K562 (cell line): ENCODE measurements around the gene EPHA7. TPM values are rescaled to one million over a fixed set of nuclear protein-coding genes. Genes with fewer than 3 reads are reported as not detected.

Experiments
- ATAC-seq: fragments of 200-7000 bp; cut with Tn5 transposase; 3 replicates; pipeline ENCODE4 v1.9.1; 2020; ENCODE audit warnings: moderate library complexity
- BruUV-seq: library from RNA; stranded (reverse); fragments of 400-500 nt; replicated peaks from 2 replicates; lab custom pipeline; 2021; lab: Mats Ljungman, UMichigan
- CTCF ChIA-PET: fragments of 300-600 bp; formaldehyde crosslinking; extraction: SDS; loops from one replicate; lab custom pipeline; 2021; ENCODE audit warnings: low intra/inter-chr PET ratio; lab: Yijun Ruan, JAX
- POLR2A ChIA-PET: fragments of 300-600, 350-650 bp; sonication (Branson Sonifier 250); formaldehyde crosslinking; extraction: SDS; loops from one replicate; lab custom pipeline; 2021; ENCODE audit warnings: antibody characterized with exemption, inconsistent platforms; lab: Yijun Ruan, JAX
- DNase-seq, 4 experiments: peaks; one replicate each; pipeline versions ENCODE4 v3.0.0 to v3.0.0-alpha.2; 2011 to 2018; ENCODE audit warnings: low spot score in 3 of 4, mixed read lengths in 3 of 4; ENCODE audit errors: extremely low read depth in 1 of 4
- FAIRE-seq: peaks from 2 replicates; lab custom pipeline; 2011; peaks lifted over from hg19 to GRCh38; lab: Jason Lieb, UNC
- H2AFZ ChIP-seq: 2 replicates; pipeline ENCODE4 v1.6.0; 2011; ENCODE audit warnings: low read depth, low read length, control low read depth, inconsistent platforms
- H3K27ac ChIP-seq: fragments of 200-600 bp; 3 replicates; pipeline ENCODE4 v1.8.0; 2011; ENCODE audit warnings: low read depth, mild to moderate bottlenecking, control low read depth, inconsistent platforms, low read length, moderate library complexity, mixed read lengths; ENCODE audit errors: extremely low read depth
- H3K27me3 ChIP-seq, 2 experiments: fragments of 300-600 bp in 1 of 2; 2 replicates in 1 of 2; 3 replicates in 1 of 2; pipeline versions ENCODE4 v1.6.0 to v1.8.0; 2011; ENCODE audit warnings: inconsistent platforms in 2 of 2, low read length in 2 of 2, mild to moderate bottlenecking in 1 of 2, mixed read lengths in 1 of 2, moderate library complexity in 1 of 2; ENCODE audit not compliant: control insufficient read depth in 2 of 2, insufficient read depth in 2 of 2
- H3K36me3 ChIP-seq: fragments of 300-600 bp; 3 replicates; pipeline ENCODE4 v1.8.0; 2011; ENCODE audit warnings: mild to moderate bottlenecking, low read length, inconsistent platforms; ENCODE audit not compliant: control insufficient read depth, insufficient read depth
- H3K4me1 ChIP-seq, 2 experiments: fragments of 200-600 bp in 1 of 2; replicated peaks in 1 of 2; 2 replicates in 1 of 2; 3 replicates in 1 of 2; pipeline versions ENCODE4 v1.5.1 to v1.8.0; 2011; ENCODE audit warnings: inconsistent platforms in 2 of 2, low read length in 2 of 2, mild to moderate bottlenecking in 1 of 2, mixed read lengths in 1 of 2, moderate library complexity in 1 of 2; ENCODE audit not compliant: control insufficient read depth in 2 of 2, insufficient read depth in 2 of 2
- H3K4me2 ChIP-seq: 2 replicates; pipeline ENCODE4 v1.6.1; 2011; ENCODE audit warnings: low read length, control low read depth, inconsistent platforms, mixed read lengths; ENCODE audit not compliant: insufficient read depth
- H3K4me3 ChIP-seq: fragments of 200-600 bp; sonication (generic), shearing (Covaris generic); 2 replicates; pipeline ENCODE4 v1.5.1; 2016; ENCODE audit warnings: control low read depth, inconsistent platforms
- H3K79me2 ChIP-seq: fragments of 200-600 bp; 3 replicates; pipeline ENCODE4 v1.8.0; 2011; ENCODE audit warnings: low read length, inconsistent platforms; ENCODE audit not compliant: control insufficient read depth, insufficient read depth
- H3K9ac ChIP-seq, 2 experiments: 2 replicates each; pipeline versions ENCODE4 v1.6.0 to v1.6.1; 2011; ENCODE audit warnings: low read depth in 2 of 2, low read length in 2 of 2, control low read depth in 1 of 2, inconsistent platforms in 1 of 2, mild to moderate bottlenecking in 1 of 2, mixed read lengths in 1 of 2; ENCODE audit not compliant: insufficient read depth in 1 of 2
- H3K9me1 ChIP-seq: one replicate; pipeline ENCODE4 v1.6.0; 2011; ENCODE audit warnings: inconsistent platforms, mild to moderate bottlenecking, low read length, moderate library complexity; ENCODE audit not compliant: control insufficient read depth, insufficient read depth
- H3K9me3 ChIP-seq: replicated peaks from 2 replicates; pipeline ENCODE4 v1.5.1; 2011; ENCODE audit warnings: low read depth, low read length, inconsistent platforms; ENCODE audit not compliant: control insufficient read depth, insufficient read depth
- H4K20me1 ChIP-seq: replicated peaks from 2 replicates; pipeline ENCODE4 v1.6.1; 2011; ENCODE audit warnings: low read length, inconsistent platforms, mixed read lengths; ENCODE audit not compliant: control insufficient read depth, insufficient read depth
- BMI1 ChIP-seq: fragments of 150-350 bp; IDR thresholded peaks from 2 replicates; pipeline ENCODE4 v1.6.1; 2014; ENCODE audit warnings: low read length
- FOS ChIP-seq: IDR thresholded peaks from 3 replicates; pipeline ENCODE4 v1.6.1; 2011; ENCODE audit not compliant: insufficient read length; ENCODE audit errors: extremely low read depth
- HEY1 ChIP-seq: fragments of 250-450 bp; sonication (Bioruptor Pico); IDR thresholded peaks from 2 replicates; pipeline ENCODE4 v1.5.0; 2020; ENCODE audit warnings: mild to moderate bottlenecking, moderate library complexity, borderline replicate concordance
- MIER1 ChIP-seq: fragments of 450-650 bp; IDR thresholded peaks from 2 replicates; pipeline ENCODE4 v1.6.1; 2016; ENCODE audit warnings: antibody characterized with exemption, mild to moderate bottlenecking, low read depth
- MYBL2 ChIP-seq, 2 experiments: fragments of 450-650 bp in 1 of 2; sonication (generic) in 1 of 2; formaldehyde crosslinking in 1 of 2; IDR thresholded peaks; 2 replicates each; pipeline versions ENCODE4 v1.6.1 to v1.8.1; 2017 to 2022; ENCODE audit warnings: borderline replicate concordance in 1 of 2, inconsistent platforms in 1 of 2, low read depth in 1 of 2, mild to moderate bottlenecking in 1 of 2, missing genetic modification reagents in 1 of 2, moderate library complexity in 1 of 2
- NONO ChIP-seq, 2 experiments: fragments of 200-400 bp in 1 of 2; fragments of 450-650 bp in 1 of 2; formaldehyde crosslinking in 1 of 2; IDR thresholded peaks; 2 replicates each; pipeline ENCODE4 v1.6.1; 2017; ENCODE audit warnings: low read depth in 2 of 2, mild to moderate bottlenecking in 2 of 2, moderate library complexity in 2 of 2, low read length in 1 of 2
- ZNF274 ChIP-seq: IDR thresholded peaks from 2 replicates; pipeline ENCODE4 v1.6.1; 2011; ENCODE audit warnings: low read depth, mild to moderate bottlenecking, low read length, moderate library complexity, borderline replicate concordance
- ZNF324 ChIP-seq: fragments of 250-450 bp; sonication (Bioruptor Pico); IDR thresholded peaks from 2 replicates; pipeline ENCODE4 v1.4.0; 2020; ENCODE audit warnings: mild to moderate bottlenecking
- ZNF77 ChIP-seq: fragments of 250-450 bp; sonication (Bioruptor Pico); IDR thresholded peaks from 2 replicates; pipeline ENCODE4 v1.5.0; 2020
- WGBS: fragments of 100-300 bp; shearing (Covaris generic); methylation state at CpG from one replicate; pipeline ENCODE4 v1.1.6; 2016; ENCODE audit warnings: low coverage, mixed read lengths; ENCODE audit not compliant: insufficient coverage; ENCODE audit errors: missing lambda C conversion rate; 5-methylcytosine and 5-hydroxymethylcytosine counted together
- in situ Hi-C: fragments of 300-500 bp; cut with MboI; formaldehyde crosslinking; loops from 4 replicates; pipeline ENCODE4 v1.15.0; 2018; ENCODE audit warnings: inconsistent platforms, mixed read lengths
- intact Hi-C: fragments of 100-400 bp; cut with micrococcal nuclease; formaldehyde crosslinking; loops from 2 replicates; pipeline ENCODE4 v1.14.2; 2022
- polyA plus RNA-seq, 8 experiments: library from polyadenylated mRNA; depleted of rRNA in 4 of 8; stranded (reverse) in 5 of 8; unstranded in 3 of 8; fragments of >200 nt; fragmentation: Nextera tagmentation in 2 of 8; fragmentation: Illumina TruSeq in 1 of 8; extraction: Ambion mirVana in 2 of 8; extraction: Trizol in 1 of 8; gene quantifications; 2 replicates each; pipeline versions ENCODE4 v1.2.1 to v1.2.3, GENCODE V29; 2011 to 2014; ENCODE audit warnings: inconsistent platforms in 1 of 8, missing spikeins in 1 of 8
- total RNA-seq, 7 experiments: library from RNA; depleted of rRNA in 6 of 7; stranded (reverse); fragments of >200 nt in 6 of 7; fragmentation: Illumina TruSeq in 2 of 7; extraction: Trizol in 2 of 7; gene quantifications; 2 replicates each; pipeline versions ENCODE4 v1.2.1 to v1.2.3, GENCODE V29; 2011 to 2021; ENCODE audit warnings: low replicate concordance in 1 of 7
- TF ChIP-seq, protein P1 (sequence below): fragments of 450-650 bp; formaldehyde crosslinking; IDR thresholded peaks from 2 replicates; pipeline ENCODE4 v1.4.0; 2022; ENCODE audit warnings: missing genetic modification characterization
- TF ChIP-seq, protein P2 (sequence below): fragments of 450-650 bp; formaldehyde crosslinking; IDR thresholded peaks from 2 replicates; pipeline ENCODE4 v1.4.0; 2022; ENCODE audit warnings: mild to moderate bottlenecking, moderate library complexity
- TF ChIP-seq, protein P3 (sequence below): fragments of 250-450 bp; sonication (Bioruptor Pico); IDR thresholded peaks from 2 replicates; pipeline ENCODE4 v1.9.0; 2021; ENCODE audit warnings: mild to moderate bottlenecking, inconsistent platforms
- TF ChIP-seq, protein P4 (sequence below): fragments of 200-400 bp; formaldehyde crosslinking; IDR thresholded peaks from 2 replicates; pipeline ENCODE4 v1.6.1; 2017; ENCODE audit warnings: mild to moderate bottlenecking, low read depth, low read length, moderate library complexity
- TF ChIP-seq, protein P5 (sequence below): sonication (generic); formaldehyde crosslinking; IDR thresholded peaks from 2 replicates; pipeline ENCODE4 v1.4.0; 2020; ENCODE audit warnings: mild to moderate bottlenecking, missing genetic modification reagents

The EPHA7 gene
- total and polyA plus RNA-seq, 9 of the 15 experiments (the other 6 are each of a cell fraction or from before 2014, with no cell fraction given) = not detected

DNA sequence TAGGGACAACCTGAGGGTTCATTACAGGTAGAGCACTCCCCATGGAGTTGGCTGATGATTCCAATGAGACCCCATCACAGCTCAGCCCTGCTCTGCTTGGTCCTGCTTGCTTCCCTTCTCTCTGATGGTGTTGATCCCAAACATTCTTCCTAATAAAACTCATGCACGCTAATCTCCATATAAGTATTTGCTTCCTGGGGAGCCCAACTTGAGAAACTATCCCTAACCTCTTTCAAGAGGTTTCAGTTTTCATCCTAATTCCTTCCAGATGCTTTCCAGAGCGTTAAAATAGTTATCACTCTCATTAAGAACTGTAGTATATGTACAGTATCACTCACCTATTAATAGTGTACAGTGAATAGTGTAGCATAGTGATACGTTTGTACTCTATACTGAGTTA lies 68.1 kb downstream of the EPHA7 start:
- BruUV-seq = no TSS peak
- POLR2A ChIA-PET = no interaction called here
- CTCF ChIA-PET = no interaction called here
- Histone ChIP-seq H2AFZ (no peak overlapping the region), H3K4me2 (no peak overlapping the region)
- TF ChIP-seq HEY1 (CRISPR knock-in tag) = no peak
- no peak for TF ChIP-seq MIER1
- TF ChIP-seq, protein P1, sequence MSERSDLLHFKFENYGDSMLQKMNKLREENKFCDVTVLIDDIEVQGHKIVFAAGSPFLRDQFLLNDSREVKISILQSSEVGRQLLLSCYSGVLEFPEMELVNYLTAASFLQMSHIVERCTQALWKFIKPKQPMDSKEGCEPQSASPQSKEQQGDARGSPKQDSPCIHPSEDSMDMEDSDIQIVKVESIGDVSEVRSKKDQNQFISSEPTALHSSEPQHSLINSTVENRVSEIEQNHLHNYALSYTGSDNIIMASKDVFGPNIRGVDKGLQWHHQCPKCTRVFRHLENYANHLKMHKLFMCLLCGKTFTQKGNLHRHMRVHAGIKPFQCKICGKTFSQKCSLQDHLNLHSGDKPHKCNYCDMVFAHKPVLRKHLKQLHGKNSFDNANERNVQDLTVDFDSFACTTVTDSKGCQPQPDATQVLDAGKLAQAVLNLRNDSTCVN (CRISPR knock-in tag) = no peak
- TF ChIP-seq, protein P2, sequence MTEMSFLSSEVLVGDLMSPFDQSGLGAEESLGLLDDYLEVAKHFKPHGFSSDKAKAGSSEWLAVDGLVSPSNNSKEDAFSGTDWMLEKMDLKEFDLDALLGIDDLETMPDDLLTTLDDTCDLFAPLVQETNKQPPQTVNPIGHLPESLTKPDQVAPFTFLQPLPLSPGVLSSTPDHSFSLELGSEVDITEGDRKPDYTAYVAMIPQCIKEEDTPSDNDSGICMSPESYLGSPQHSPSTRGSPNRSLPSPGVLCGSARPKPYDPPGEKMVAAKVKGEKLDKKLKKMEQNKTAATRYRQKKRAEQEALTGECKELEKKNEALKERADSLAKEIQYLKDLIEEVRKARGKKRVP (CRISPR knock-in tag) = no peak
- no peak for TF ChIP-seq BMI1
- TF ChIP-seq ZNF274 = no peak
- TF ChIP-seq FOS = no peak
- TF ChIP-seq, protein P3, sequence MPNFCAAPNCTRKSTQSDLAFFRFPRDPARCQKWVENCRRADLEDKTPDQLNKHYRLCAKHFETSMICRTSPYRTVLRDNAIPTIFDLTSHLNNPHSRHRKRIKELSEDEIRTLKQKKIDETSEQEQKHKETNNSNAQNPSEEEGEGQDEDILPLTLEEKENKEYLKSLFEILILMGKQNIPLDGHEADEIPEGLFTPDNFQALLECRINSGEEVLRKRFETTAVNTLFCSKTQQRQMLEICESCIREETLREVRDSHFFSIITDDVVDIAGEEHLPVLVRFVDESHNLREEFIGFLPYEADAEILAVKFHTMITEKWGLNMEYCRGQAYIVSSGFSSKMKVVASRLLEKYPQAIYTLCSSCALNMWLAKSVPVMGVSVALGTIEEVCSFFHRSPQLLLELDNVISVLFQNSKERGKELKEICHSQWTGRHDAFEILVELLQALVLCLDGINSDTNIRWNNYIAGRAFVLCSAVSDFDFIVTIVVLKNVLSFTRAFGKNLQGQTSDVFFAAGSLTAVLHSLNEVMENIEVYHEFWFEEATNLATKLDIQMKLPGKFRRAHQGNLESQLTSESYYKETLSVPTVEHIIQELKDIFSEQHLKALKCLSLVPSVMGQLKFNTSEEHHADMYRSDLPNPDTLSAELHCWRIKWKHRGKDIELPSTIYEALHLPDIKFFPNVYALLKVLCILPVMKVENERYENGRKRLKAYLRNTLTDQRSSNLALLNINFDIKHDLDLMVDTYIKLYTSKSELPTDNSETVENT (CRISPR knock-in tag) = no peak
- no peak for TF ChIP-seq MYBL2 (IDR thresholded peaks at IDR 0.05; ENCODE audit: low read depth)
- no peak for TF ChIP-seq MYBL2 (CRISPR knock-in tag; IDR thresholded peaks at IDR 0.05; ENCODE audit: borderline replicate concordance)
- TF ChIP-seq, protein P4, sequence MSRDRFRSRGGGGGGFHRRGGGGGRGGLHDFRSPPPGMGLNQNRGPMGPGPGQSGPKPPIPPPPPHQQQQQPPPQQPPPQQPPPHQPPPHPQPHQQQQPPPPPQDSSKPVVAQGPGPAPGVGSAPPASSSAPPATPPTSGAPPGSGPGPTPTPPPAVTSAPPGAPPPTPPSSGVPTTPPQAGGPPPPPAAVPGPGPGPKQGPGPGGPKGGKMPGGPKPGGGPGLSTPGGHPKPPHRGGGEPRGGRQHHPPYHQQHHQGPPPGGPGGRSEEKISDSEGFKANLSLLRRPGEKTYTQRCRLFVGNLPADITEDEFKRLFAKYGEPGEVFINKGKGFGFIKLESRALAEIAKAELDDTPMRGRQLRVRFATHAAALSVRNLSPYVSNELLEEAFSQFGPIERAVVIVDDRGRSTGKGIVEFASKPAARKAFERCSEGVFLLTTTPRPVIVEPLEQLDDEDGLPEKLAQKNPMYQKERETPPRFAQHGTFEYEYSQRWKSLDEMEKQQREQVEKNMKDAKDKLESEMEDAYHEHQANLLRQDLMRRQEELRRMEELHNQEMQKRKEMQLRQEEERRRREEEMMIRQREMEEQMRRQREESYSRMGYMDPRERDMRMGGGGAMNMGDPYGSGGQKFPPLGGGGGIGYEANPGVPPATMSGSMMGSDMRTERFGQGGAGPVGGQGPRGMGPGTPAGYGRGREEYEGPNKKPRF = no peak
- no peak for TF ChIP-seq ZNF324 (CRISPR knock-in tag)
- TF ChIP-seq, protein P5, sequence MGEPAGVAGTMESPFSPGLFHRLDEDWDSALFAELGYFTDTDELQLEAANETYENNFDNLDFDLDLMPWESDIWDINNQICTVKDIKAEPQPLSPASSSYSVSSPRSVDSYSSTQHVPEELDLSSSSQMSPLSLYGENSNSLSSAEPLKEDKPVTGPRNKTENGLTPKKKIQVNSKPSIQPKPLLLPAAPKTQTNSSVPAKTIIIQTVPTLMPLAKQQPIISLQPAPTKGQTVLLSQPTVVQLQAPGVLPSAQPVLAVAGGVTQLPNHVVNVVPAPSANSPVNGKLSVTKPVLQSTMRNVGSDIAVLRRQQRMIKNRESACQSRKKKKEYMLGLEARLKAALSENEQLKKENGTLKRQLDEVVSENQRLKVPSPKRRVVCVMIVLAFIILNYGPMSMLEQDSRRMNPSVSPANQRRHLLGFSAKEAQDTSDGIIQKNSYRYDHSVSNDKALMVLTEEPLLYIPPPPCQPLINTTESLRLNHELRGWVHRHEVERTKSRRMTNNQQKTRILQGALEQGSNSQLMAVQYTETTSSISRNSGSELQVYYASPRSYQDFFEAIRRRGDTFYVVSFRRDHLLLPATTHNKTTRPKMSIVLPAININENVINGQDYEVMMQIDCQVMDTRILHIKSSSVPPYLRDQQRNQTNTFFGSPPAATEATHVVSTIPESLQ (CRISPR knock-in tag) = no peak
- TF ChIP-seq NONO (IDR thresholded peaks at IDR 0.05; ENCODE audit: low read depth in 2 of 2, low read length in 1 of 2) = no peak
- no peak for TF ChIP-seq ZNF77
- TF ChIP-seq, all 486 proteins: peak for 0
- no peaks in the 10 kb centered on the region for H3K79me2 ChIP-seq
- intact Hi-C loops (no loop called here), in situ Hi-C loops (no loop called here)
- H3K4me1 ChIP-seq = no peaks in the 10 kb centered on the region
- DNase-seq = no peak
- no peak for FAIRE-seq
- no peaks in the 10 kb centered on the region for H3K9me3 ChIP-seq
- H4K20me1 ChIP-seq = no peaks in the 10 kb centered on the region
- H3K4me3 ChIP-seq = no peak overlapping the region
- no peak for ATAC-seq
- H3K9me1 ChIP-seq = no peaks in the 10 kb centered on the region
- WGBS = 2% methylated on average over 3 of the region's 3 CpGs
- no peaks in the 10 kb centered on the region for H3K36me3 ChIP-seq
- H3K27me3 ChIP-seq = no peaks in the 10 kb centered on the region
- no peak overlapping the region for H3K27ac ChIP-seq
- no peak overlapping the region for H3K9ac ChIP-seq
